Activated CD4-positive, CD25-positive, alpha-beta regulatory T cell treated with anti-CD3 and anti-CD28 coated beads, Interleukin-2, amount 50 U/mL, for 24 hours (primary cell): ENCODE measurements around the gene PSMB9.
A peak's percentile ranks its signal among the peaks of the same experiment; 100 is the strongest.
"Not testable (repeated sequence)": the region's sequence is repeated elsewhere in the genome, so short reads cannot be mapped to it uniquely, and the experiment has no call there.

ENCODE experiments used
- ATAC-seq, 2 donors: fragments of 150-1000 bp; cut with Tn5 transposase; one replicate each; pipeline ENCODE4 v1.10.0; 2021; ENCODE audit warnings: mild to moderate bottlenecking in 1 of 2, moderate library complexity in 1 of 2

The PSMB9 gene

DNA sequence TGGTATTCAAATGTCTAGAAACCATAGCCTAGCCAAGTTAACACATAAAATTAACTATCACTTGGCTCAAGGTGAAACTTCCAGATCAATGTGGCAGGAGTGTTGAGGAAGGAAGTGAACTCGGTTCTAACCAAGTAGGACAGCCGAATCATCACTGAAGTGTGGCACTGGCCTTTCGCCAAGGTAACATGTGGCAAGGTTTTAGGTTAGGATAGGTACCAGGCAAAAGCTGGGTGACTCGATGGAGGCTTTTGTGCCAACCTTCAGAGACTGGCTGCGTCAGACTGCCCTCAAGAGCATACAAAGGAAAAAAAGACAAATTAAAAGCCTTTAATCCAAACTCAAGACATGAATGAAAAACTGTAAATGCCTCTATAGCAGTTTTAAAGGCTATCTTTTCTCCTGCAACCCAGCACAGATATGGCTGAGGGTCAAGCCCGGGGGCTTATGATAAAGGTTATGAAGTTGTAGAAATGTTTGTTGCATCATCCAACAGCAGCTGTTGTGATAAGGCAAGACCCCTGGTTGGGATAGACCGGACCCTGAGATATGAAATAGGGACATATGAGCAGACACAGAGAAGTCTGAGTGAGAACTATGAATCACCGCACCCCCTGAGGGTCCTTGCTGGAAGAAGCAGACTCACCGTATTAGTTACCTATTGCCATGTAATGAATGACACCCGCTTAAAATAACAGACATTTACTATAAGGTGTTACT lies 11.9 kb downstream of the PSMB9 start:
- ATAC-seq, result no peak

DNA sequence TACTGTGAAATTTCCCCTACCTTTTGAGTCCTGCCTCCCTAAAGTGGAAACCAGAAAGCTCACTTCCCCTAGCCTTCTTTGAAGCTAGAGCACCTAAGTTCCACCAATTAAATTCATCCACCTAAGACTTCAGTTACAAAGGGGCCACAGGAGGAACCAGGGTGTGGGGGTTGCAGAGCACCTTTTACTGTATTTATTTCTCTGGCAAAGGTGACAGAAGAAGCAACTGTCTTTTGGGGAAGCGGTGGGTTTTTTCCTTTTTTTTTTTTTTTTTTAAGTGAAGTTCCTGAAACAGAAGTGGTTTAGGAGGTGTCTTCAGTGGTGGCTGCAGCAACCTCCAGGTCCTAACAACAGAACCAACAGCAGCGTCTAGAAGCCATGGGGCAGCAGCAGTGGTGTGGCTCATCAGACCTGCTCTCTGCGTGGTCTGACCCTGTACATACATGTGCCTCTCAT lies 13.1 kb downstream of the PSMB9 start:
- peak in 1 of 2 donors; percentile 24 for ATAC-seq

DNA sequence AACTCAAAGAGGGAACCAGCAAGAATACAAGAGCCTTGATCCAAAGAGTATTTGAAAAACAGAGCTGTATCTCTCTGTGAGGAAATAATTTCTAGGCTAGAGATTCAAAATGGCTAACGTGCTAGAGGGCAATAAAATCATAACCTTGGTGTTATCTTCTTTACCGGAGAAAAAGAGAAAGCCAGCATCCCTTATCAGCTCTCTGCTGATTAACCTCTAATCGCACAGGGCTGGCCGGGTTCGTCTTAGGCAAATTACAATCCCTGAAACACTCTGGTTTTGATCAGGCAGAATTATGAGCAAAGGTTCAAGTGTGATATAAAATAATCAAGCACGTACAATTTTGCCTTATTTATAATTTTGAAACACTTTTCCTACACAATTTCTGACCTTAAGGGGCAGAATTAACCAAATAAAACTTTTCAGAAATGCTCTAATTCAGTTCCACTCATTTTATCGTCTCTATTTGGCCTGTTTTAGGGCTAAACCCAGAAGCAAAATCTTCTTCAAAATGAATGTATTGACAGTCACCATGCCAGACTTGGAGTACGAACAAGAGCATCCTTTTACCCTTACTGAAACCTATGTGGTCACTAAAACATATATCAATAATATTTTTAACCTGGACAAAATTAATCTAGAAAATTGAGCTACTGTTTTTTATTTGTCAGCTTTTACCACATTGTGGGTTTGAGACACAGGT lies 13.7 kb downstream of the PSMB9 start:
- peak in 1 of 2 donors; percentile 16 for ATAC-seq

DNA sequence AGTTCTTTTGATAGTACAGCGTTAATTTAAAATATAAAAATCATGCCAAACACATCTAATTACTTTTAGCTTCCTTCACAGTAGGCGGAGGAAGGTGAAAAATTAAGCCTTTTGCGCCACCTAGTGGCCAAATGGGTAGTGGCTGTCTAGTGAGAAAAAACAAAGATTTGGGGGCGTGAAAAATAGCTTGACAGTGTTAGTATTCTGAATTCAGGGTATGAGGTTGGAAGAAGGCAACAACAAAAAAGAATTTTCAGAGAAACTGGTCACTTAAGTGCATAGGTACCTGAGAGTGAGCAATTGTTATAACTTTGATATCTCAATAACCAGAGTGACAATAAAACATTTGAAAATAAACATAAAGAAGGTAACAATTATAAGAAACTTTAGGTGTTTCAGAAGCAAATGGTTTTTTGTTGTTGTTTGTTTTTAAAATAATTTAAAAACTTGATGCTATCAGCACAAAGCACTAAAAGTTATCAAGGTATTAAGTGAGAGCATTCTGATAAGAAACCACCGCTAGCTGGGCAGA lies 14.3 kb downstream of the PSMB9 start:
- peak; percentile 84 to 86 for ATAC-seq

DNA sequence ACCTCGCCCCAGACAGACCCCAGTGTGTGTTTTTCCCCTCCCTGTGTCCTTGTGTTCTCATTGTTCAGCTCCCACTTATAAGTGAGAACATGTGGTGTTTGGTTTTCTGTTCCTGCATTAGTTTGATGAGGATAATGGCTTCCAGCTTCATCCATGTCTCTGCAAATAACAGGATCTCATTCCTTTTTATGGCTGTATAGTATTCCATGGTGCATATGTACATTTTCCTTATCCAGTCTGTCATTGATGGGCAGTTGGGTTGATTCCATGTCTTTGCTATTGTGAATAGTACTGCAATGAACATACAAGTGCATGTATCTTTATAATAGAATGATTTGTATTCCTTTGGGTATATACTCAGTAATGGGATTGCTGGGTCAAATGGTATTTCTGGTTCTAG lies 20.0 kb downstream of the PSMB9 start:
- ATAC-seq, result not testable (repeated sequence)

DNA sequence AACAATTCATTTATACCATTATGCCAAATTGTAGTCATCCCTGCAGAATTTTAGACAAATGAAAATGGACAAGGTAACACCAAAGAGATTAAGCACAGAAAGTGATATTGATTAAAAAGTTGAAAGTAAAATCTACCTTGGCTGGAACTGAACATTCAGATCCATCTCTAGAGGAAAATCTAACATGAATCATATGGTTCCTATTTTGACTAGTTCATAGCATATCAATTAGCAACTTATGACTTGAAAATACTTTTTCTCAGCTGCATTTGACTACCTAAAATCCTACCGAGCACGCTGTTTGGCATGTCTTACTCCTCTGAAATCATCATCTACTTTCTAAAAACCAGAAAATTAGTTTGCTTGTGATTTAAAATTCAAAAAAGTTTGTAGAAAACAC lies 22.6 kb downstream of the PSMB9 start:
- ATAC-seq, result peak in 1 of 2 donors; percentile 59

DNA sequence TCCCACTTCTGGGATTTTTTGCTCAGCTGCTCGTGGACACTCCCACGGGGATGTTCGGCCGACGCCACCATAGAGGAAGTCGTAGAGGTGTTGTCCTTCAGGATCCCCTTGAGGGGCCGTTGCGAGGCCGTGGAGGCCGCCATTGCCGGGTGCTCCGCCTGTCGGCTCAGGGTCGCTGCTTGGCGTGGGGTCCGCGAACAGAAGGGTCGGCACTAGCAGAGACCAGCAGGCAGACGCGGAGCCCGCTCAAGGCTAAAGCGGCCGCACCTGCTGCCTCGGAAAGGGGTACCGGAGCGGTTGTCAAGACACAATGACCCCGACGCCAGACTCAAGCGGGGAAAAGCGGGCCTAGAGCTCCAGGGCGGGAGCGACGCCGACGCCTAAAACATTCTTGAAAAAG lies 25.7 kb downstream of the PSMB9 start:
- no peak for ATAC-seq

DNA sequence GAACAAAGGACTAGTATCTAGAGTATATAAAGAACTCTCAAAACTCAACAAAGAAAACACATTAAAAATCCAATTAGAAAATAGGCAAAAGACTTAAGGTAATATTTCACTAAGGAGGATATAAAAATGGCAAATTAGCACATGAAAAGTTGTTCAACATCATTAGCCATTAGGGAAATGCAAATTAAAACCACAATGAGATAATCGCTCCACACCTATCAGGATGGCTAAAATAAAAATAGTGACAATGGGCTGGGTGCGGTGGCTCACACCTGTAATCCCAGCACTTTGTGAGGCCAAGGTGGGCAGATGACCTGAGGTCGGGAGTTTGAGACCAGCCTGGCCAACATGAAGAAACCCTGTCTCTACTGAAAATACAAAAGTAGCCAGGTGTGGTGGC lies 27.0 kb downstream of the PSMB9 start:
- ATAC-seq, result not testable (repeated sequence)

DNA sequence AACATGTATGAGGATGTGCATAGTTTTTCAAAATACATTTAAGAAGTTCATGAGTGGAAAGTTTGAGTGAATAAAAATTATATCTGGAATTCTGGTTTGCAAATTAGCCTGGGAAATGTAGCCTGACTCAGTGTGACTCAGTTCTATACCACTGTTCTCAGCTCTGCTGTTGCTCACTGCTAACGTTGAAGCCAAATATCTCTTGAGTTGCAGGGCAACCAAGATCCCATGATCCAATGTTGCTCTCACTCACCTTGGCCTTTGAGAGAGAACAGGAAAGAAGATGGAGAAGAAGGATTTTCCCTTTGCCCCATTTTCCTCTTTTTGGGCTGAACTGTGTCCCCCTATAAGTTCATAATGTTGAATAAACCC lies 28.9 kb downstream of the PSMB9 start:
- peak in 1 of 2 donors; percentile 67 for ATAC-seq

DNA sequence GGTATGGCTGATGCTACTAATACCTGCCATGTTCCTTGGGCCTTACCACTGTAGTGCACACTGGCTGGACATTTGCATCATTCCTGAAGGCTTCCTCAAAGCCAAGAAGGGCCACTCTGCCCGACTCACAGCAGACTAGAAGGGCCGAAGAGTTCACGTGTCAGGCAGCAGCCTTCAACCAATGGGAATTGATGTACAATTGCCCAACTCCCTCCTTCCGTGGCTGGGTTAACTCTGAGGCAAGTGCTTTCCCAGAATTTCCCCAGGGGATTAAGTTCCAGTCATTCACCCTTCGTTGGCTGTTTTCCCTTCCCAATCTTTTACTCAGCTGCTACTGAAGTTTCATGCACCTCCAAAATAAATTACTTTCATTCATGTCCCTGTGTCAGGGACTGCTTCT lies 29.8 kb downstream of the PSMB9 start:
- no peak for ATAC-seq

DNA sequence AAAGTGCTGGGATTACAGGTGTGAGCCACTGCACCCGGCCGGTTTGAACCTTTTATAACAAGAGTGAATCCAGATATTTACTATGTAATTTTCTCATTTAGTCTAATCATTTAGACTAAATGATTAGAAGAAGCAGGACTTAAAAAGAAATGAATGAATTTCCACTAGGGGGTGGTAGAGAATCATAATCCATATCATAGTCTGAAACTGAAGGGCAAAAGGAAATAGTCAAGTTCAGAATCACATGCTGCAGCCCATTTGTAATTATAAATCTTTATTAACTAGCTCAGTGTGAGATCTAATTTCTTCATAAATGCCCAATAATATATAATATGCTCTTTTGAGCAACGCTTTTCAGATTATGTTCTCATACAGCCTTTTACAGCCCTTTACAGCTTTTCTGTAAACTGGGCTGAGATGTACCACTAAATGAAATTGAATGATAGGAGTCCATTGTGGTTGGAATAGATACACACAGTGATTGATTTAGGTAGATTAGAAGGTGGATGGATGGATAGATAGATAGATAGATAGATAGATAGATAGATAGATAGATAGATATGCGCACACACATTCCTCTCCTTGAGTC lies 31.8 kb downstream of the PSMB9 start:
- peak in 1 of 2 donors; percentile 48 for ATAC-seq

DNA sequence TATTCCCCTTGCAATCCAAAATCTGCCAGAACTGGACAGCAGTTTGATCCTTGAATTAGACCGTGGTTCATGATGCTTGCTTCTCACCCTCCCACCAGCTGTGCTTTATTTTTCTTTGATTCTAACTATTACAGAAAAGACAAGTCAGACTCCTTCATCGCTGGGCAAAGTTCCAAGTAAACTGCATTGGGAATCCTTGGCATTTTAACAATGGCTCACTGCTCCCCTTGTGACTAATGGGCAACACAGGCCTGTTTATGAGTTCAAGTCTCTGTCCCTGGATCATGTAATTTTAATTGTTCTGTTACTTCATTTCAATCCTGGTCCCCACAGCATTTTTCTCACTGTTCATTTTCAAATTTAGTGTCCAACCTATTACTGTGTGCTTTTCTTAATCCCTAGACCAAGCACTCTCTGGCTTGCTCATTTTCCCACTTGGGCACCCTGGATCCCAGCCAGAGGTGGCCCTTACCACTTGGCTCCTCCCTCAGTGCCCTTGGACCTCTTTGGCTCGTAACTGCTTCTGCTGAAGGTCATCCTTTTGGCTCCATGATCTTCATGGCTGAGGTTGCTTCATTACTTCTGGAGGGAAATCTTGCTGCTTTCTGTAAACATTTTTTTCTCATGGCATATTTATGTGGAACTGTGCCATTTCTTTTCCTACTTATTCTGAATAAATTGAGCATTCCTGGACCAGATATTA lies 32.8 kb downstream of the PSMB9 start:
- ATAC-seq, result no peak

DNA sequence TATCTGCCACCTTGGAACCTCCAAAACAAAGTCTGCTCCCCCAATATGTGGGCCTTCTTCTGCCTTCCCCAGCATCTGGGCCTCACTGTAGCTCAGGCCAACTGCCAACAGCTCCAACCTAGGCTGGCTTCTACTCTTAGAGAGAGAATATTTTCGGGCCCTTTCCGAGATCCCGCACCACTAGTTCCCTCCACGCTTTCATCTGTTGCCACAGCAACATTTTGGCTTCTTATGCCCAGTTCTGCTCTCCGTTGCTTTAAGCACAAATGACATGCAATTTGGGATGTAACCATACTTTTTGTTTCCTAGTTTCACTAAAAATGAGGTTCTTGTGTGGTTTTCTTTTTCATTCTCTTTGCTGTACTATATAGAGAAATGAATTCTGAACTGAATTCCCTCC lies 33.6 kb downstream of the PSMB9 start:
- no peak for ATAC-seq

DNA sequence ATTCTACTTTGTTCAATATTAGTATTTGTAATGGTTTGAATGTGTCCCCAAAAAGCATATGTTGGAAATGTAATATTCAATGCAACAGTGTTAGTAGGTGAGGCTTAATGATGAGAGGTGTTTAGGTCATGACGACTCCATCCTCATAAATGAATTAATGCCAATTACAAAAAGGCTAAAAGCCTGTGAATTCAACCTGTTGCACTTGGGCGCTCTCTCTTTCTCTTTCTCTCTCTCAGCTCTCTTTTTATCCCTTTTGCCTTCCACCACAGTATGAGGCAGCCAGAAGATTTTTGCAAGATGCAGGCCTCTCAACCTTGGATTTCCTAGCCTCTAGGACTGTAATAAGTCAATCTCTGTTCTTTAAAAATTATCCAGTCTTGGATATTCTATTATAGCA lies 34.6 kb downstream of the PSMB9 start:
- no peak for ATAC-seq

DNA sequence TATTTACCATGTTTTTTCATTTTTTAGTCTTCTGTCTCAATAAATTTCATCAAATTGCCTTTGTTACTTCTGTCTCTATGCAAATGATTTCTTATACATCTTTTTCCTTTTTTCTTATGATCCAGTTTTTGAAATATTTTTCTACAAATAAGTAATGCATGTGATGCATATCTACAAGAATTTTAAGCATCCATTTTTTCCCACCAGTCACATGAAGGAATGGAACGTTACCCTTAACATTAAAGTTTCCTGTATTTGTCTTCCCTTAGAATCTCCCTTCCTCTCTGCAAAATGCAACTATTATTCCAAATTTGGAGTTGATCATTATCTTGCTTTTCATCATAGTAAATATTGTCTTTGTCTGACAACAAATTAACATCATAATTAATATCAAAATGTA lies 35.5 kb downstream of the PSMB9 start:
- no peak for ATAC-seq

DNA sequence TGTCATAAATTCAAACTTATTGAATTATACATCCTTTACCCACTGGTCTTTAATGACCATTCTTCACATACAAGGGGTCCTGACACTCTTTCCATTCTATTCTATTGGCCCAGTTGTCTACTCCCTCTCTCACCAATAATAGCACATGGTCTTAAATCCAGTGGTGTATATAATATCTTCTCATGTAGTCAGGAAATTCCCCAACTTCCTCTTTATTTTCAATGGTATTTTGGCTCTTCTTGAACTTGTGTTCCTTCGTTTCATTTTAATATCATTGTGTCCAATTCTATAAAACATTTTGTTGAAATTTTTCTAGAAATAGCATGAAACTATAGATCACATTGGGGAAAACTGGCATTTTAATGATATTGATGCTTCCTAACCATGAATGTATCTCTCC lies 36.8 kb downstream of the PSMB9 start:
- no peak for ATAC-seq

DNA sequence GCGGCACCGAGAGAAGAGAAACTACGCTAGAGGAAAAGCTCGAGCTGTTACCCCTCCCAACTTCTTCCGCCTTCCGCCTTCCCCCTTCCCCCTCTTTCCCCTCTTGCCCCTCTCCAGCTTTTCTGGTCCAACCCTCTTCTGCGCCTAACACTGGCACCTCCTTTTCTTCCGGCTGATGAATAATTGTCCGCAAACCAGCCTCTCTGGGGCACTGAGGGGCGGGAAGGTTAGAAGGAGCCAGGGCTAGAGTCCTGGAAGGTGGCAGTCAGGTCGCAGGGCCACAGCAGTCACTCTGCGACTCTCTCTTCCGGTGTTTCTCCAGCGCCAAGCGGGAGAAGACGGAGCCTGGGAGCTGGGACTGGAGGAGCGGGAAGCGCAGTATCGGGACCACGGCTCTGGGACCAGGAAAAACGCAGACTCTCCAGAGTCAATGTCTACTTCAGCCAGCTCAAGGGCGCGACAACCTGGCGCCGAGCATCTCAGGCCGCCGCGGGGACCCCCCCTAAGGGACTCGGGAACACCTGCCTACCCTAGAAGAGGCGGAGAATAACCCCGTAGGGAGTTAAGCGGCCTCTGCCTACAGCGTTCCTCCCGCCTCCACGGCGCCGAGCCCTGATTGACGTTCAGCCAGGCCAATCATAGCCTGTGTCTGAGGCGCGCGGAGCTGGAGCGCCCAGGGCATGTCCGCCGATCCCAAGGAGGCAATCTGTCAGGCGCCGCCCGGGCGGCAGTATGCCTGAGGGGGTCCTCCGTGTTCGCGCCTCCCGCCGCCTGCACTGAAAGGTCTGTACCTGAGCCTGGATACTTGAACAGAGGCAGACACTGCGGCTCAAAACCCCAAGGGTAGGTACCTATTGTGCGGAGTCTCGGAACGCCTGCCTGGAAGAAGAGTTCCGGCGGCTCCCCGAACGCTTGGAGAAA lies 40.4 kb downstream of the PSMB9 start:
- ATAC-seq, result peak; percentile 99 to 100

DNA sequence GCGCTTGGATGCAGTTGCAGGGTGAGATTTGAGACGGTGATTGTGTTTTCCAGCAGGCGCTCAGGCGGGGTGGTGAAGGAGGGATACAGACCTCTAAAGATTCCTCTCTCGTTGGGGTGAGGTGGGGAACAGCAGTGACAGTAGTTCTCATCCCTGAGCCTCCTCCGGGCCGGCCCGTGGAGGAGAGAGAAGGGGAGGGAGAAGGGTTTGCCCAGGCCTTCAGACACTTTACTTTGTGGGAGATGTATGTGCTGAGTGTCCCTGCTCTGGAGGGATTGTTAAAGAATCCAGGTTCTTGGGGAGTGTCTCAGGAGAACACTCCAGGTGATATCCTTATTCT lies 41.0 kb downstream of the PSMB9 start:
- peak; percentile 8 for ATAC-seq

DNA sequence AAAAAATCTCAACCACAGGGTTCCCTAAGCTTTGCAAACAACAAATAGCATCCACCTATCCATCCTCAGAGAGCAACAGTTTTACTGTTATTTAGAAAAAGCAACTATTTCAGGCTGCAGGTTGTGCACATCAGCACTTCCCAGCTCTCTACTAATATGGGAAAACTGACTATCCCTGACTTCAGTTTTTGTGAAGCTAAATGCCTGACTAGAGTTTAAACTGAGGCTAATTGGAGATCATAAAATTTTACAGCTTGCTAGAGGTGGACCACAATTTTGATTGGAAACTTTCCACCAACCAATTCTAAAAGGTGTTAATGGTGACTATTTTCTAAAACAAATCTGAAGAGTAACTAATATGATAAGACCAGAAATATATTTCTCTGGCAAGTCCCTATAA lies 50.0 kb downstream of the PSMB9 start:
- ATAC-seq, result no peak

DNA sequence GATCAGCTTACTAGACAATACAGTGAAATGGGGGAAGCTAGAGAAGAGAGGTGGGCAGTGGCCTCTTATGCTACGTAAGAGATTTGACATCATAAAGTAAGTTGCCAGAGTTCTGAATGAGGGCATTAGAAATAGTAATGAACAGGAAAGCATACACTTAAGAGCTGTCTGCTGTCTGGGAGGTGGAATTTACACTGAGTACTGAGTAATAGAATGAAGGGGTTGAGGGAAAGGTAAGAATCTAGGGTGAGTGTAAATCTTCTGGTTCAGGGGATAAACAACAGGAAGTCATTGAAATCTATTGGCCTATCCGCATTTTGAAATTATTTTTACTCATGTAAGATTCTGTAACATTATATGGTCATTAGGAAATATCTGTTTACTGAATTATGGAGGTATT lies 51.1 kb downstream of the PSMB9 start:
- no peak for ATAC-seq

DNA sequence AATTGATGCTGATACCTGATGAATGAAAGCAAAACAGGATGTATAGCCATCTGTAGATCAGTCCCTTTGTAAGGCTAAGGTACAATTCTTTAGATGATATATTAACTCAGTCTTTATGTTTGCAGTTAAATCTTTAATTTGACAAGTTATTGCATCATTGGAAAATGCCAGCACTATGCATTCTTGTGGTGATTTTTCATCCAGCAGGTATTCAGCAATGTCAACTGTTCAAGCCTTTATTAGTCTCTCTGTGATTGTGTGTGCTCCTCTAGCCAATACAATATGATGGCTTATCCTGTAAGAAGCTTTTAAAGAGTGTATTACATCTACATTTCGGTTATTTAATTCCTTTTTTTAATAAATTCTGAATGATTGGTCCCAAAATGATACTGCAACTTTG lies 52.5 kb downstream of the PSMB9 start:
- no peak for ATAC-seq

DNA sequence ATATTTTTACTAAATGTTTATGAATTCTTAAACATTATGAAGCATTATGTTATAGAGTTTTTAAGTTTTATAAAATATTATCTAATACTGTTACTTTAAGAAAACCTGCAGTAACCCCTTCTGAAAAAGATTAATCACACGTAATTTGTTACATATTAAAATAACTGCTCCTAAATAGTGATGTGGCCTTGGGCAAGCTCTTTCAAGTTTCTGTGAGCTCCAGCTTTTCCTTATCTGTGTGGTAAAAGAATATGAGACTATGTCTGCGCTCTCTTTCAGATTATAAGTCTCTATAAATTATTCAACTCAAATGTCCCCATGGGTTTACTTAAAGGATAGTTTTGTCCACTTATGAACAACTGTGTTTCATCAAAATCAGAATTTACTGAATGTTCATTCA lies 54.9 kb downstream of the PSMB9 start:
- ATAC-seq, result no peak
